T-cell (primary cell): ENCODE data around the gene FAT2. TPM values are rescaled to one million over a fixed set of nuclear protein-coding genes. Genes with fewer than 3 reads are reported as not detected.

Experiments used
- ATAC-seq, 4 experiments: fragments of 200-7000 bp in 3 of 4; fragments of 150-1000 bp in 1 of 4; cut with Tn5 transposase; replicated peaks in 1 of 4; 1 replicate in 3 of 4; 2 replicates in 1 of 4; pipeline ENCODE4 v1.10.0; 2021; ENCODE audit warnings: moderate library complexity in 3 of 4, mild to moderate bottlenecking in 2 of 4, moderate number of reproducible peaks in 1 of 4
- CTCF ChIA-PET, 2 donors: fragments of 300-600 bp; sonication (Branson Sonifier 250); formaldehyde crosslinking; loops; one replicate each; lab custom pipeline; 2022; ENCODE audit warnings: antibody characterized with exemption in 2 of 2; lab: Charles Lee
- POLR2A ChIA-PET, 2 donors: fragments of 300-600 bp; sonication (Branson Sonifier 250); formaldehyde crosslinking; loops; one replicate each; lab custom pipeline; 2022; ENCODE audit warnings: antibody characterized with exemption in 2 of 2; lab: Charles Lee
- DNase-seq, 35 experiments: peaks; one replicate each; pipeline versions ENCODE4 v3.0.0 to v3.0.0-alpha.2; 2013 to 2023
- H3K27ac ChIP-seq: one replicate; pipeline ENCODE4 v1.5.1; 2013; ENCODE audit warnings: low read length
- H3K27me3 ChIP-seq, 2 experiments: replicated peaks in 1 of 2; 1 replicate in 1 of 2; 2 replicates in 1 of 2; pipeline versions ENCODE4 v1.6.1 to v1.7.0; 2013; ENCODE audit warnings: low read length in 1 of 2, mixed read lengths in 1 of 2; ENCODE audit not compliant: control insufficient read depth in 2 of 2, insufficient read depth in 2 of 2; ENCODE audit errors: extremely low read depth in 1 of 2
- H3K36me3 ChIP-seq, 2 donors: 1 replicate in 1 of 2; 2 replicates in 1 of 2; pipeline versions ENCODE4 v1.6.1 to v1.7.0; 2013; ENCODE audit warnings: low read length in 1 of 2; ENCODE audit not compliant: control insufficient read depth in 2 of 2, insufficient read depth in 1 of 2; ENCODE audit errors: extremely low read depth in 1 of 2
- H3K4me1 ChIP-seq, 2 experiments: 1 replicate in 1 of 2; 2 replicates in 1 of 2; pipeline versions ENCODE4 v1.6.1 to v1.7.0; 2013; ENCODE audit warnings: low read length in 2 of 2, mixed read lengths in 1 of 2; ENCODE audit not compliant: insufficient read depth in 2 of 2, control insufficient read depth in 1 of 2; ENCODE audit errors: extremely low read depth in 1 of 2
- H3K4me3 ChIP-seq, 2 donors: 1 replicate in 1 of 2; 2 replicates in 1 of 2; pipeline versions ENCODE4 v1.5.1 to v1.7.0; 2013; ENCODE audit warnings: mild to moderate bottlenecking in 2 of 2, low read length in 1 of 2, moderate library complexity in 1 of 2; ENCODE audit not compliant: control insufficient read depth in 1 of 2; ENCODE audit errors: extremely low read depth in 1 of 2
- H3K9me3 ChIP-seq: 2 replicates; pipeline ENCODE4 v1.7.0; 2013
- H3K27ac Mint-ChIP-seq, 2 donors: one replicate each; pipeline ENCODE4 v1.8.0; 2020 to 2021; ENCODE audit warnings: mild to moderate bottlenecking in 2 of 2, mixed read lengths in 2 of 2
- H3K27me3 Mint-ChIP-seq, 2 donors: one replicate each; pipeline ENCODE4 v1.8.0; 2021 to 2022; ENCODE audit warnings: mixed read lengths in 2 of 2
- H3K36me3 Mint-ChIP-seq: one replicate; pipeline ENCODE4 v1.8.0; 2021; ENCODE audit warnings: mixed read lengths
- H3K4me1 Mint-ChIP-seq, 3 donors: one replicate each; pipeline ENCODE4 v1.8.0; 2020 to 2022; ENCODE audit warnings: mixed read lengths in 3 of 3, mild to moderate bottlenecking in 1 of 3
- H3K4me3 Mint-ChIP-seq, 3 donors: one replicate each; pipeline ENCODE4 v1.8.0; 2020 to 2022; ENCODE audit warnings: mild to moderate bottlenecking in 3 of 3, mixed read lengths in 3 of 3, moderate library complexity in 3 of 3
- H3K9me3 Mint-ChIP-seq, 3 donors: one replicate each; pipeline ENCODE4 v1.8.0; 2020 to 2022; ENCODE audit warnings: mixed read lengths in 3 of 3
- whole genome bisulfite sequencing: methylation state at CpG from one replicate; pipeline ENCODE4 v1.1.5; 2013; ENCODE audit warnings: missing lambda C conversion rate; ENCODE audit not compliant: insufficient coverage; 5-methylcytosine and 5-hydroxymethylcytosine counted together
- total RNA-seq, 35 experiments: library from RNA in 6 of 35; stranded (reverse) in 6 of 35; fragments of 120-200 nt in 1 of 35; gene quantifications; one replicate each; pipeline versions ENCODE4 v1.2.1 to v1.2.4 and lab custom pipeline; 2013 to 2026

The FAT2 gene
- total RNA-seq, 5 donors from 2014 or later (not counting 1 experiment from before 2014, with no cell fraction given), result not detected

GRCh38 chr5:151550146-151550545, 41.0 kb downstream of the FAT2 start:
- H3K4me3 ChIP-seq, result no peak overlapping the region
- ChIA-PET POLR2A (interaction anchor here in 1 of 2 donors (0.6 kb wide), 1 partner anchor 575 kb away, joined by 13 read pairs; no protein-coding TSS in a partner anchor), CTCF (interaction anchor here in 1 of 2 donors (0.6 kb wide), 1 partner anchor 83 kb away, joined by 9 read pairs; no protein-coding TSS in a partner anchor)
- no peaks in the 10 kb centered on the region for H3K27me3 Mint-ChIP-seq
- no peak overlapping the region for H3K27ac ChIP-seq
- H3K27ac Mint-ChIP-seq, result no peak overlapping the region
- no peaks in the 10 kb centered on the region for H3K9me3 ChIP-seq
- no CpG with 5 or more reads among the region's 2 CpGs for WGBS
- DNase-seq (no peak), ATAC-seq (no peak)
- H3K27me3 ChIP-seq, result peaks cover 0 to 5% of the 10 kb centered on the region in 2 experiments
- no peaks in the 10 kb centered on the region for H3K4me1 ChIP-seq
- no peak overlapping the region for H3K4me3 Mint-ChIP-seq
- no peaks in the 10 kb centered on the region for H3K36me3 Mint-ChIP-seq
- peaks cover 0 to 5% of the 10 kb centered on the region in 2 donors for H3K36me3 ChIP-seq
- no peaks in the 10 kb centered on the region for H3K9me3 Mint-ChIP-seq
- H3K4me1 Mint-ChIP-seq, result no peaks in the 10 kb centered on the region

GRCh38 chr5:151549713-151550112, 41.4 kb downstream of the FAT2 start:
- H3K36me3 ChIP-seq, result peaks cover 0 to 5% of the 10 kb centered on the region in 2 donors
- no peaks in the 10 kb centered on the region for H3K27me3 Mint-ChIP-seq
- POLR2A ChIA-PET, result no interaction called here
- no peaks in the 10 kb centered on the region for H3K9me3 Mint-ChIP-seq
- ATAC-seq, result no peak
- WGBS, result no CpG with 5 or more reads among the region's 2 CpGs
- no peaks in the 10 kb centered on the region for H3K4me1 ChIP-seq
- peaks cover 0 to 5% of the 10 kb centered on the region in 2 experiments for H3K27me3 ChIP-seq
- no peak overlapping the region for H3K4me3 ChIP-seq
- no peaks in the 10 kb centered on the region for H3K4me1 Mint-ChIP-seq
- no peaks in the 10 kb centered on the region for H3K9me3 ChIP-seq
- H3K27ac Mint-ChIP-seq, result no peak overlapping the region
- CTCF ChIA-PET, result interaction anchor here in 1 of 2 donors (0.6 kb wide), 1 partner anchor 83 kb away, joined by 9 read pairs; no protein-coding TSS in a partner anchor
- no peak for DNase-seq
- H3K36me3 Mint-ChIP-seq, result no peaks in the 10 kb centered on the region
- no peak overlapping the region for H3K27ac ChIP-seq
- H3K4me3 Mint-ChIP-seq, result no peak overlapping the region

GRCh38 chr5:151547364-151547763, 43.8 kb downstream of the FAT2 start:
- no peak overlapping the region for H3K27ac Mint-ChIP-seq
- DNase-seq, result no peak
- no peak overlapping the region for H3K4me3 Mint-ChIP-seq
- no CpG with 5 or more reads among the region's 4 CpGs for WGBS
- no peaks in the 10 kb centered on the region for H3K27me3 Mint-ChIP-seq
- H3K9me3 Mint-ChIP-seq, result no peaks in the 10 kb centered on the region
- no peak for ATAC-seq
- POLR2A ChIA-PET, result no interaction called here
- CTCF ChIA-PET, result no interaction called here
- Histone ChIP-seq H3K4me1 (no peaks in the 10 kb centered on the region), H3K9me3 (no peaks in the 10 kb centered on the region), H3K4me3 (no peak overlapping the region), H3K36me3 (no peaks in the 10 kb centered on the region), H3K27ac (no peak overlapping the region), H3K27me3 (peaks cover 0 to 5% of the 10 kb centered on the region in 2 experiments)
- no peaks in the 10 kb centered on the region for H3K4me1 Mint-ChIP-seq
- H3K36me3 Mint-ChIP-seq, result no peaks in the 10 kb centered on the region

- Histone ChIP-seq H3K9me3 (no peaks in the 10 kb centered on the region), H3K27ac (no peak overlapping the region), H3K4me3 (no peak overlapping the region), H3K27me3 (no peaks in the 10 kb centered on the region), H3K4me1 (no peaks in the 10 kb centered on the region), H3K36me3 (no peaks in the 10 kb centered on the region)
- DNase-seq, result no peak
- H3K4me1 Mint-ChIP-seq, result no peaks in the 10 kb centered on the region
- H3K4me3 Mint-ChIP-seq, result no peak overlapping the region
- no peak overlapping the region for H3K27ac Mint-ChIP-seq
- H3K36me3 Mint-ChIP-seq, result no peaks in the 10 kb centered on the region
- no CpG with 5 or more reads among the region's 2 CpGs for WGBS
- CTCF ChIA-PET, result no interaction called here
- no peaks in the 10 kb centered on the region for H3K27me3 Mint-ChIP-seq
- POLR2A ChIA-PET, result no interaction called here
- no peaks in the 10 kb centered on the region for H3K9me3 Mint-ChIP-seq
- ATAC-seq, result no peak
These were observed 49.6 kb downstream of the FAT2 start for GRCh38 chr5:151541571-151541970.

Other genes with a start within 250 kb of the FAT2 start
- not detected for gene SLC36A2, start 243.8 kb downstream of the FAT2 start, total RNA-seq
- 1 to 10 TPM; 5.1 to 8.5 (median 6.3) TPM for gene SLC36A1, start 143.7 kb downstream of the FAT2 start, total RNA-seq
- 1 to 10 TPM in 4 of 5 donors, not detected in 1; 4.1 to 8.6 (median 5.2) TPM for gene SPARC, start 95.6 kb upstream of the FAT2 start, total RNA-seq
- 10 to 100 TPM; 21.4 to 33.8 (median 30.9) TPM for gene ATOX1, start 167.3 kb upstream of the FAT2 start, total RNA-seq
- 100 to 1,000 TPM; 109 to 185 (median 170) TPM for gene G3BP1, start 180.6 kb upstream of the FAT2 start, total RNA-seq